ENCODE measurements around the gene SNTG2.

DNA sequence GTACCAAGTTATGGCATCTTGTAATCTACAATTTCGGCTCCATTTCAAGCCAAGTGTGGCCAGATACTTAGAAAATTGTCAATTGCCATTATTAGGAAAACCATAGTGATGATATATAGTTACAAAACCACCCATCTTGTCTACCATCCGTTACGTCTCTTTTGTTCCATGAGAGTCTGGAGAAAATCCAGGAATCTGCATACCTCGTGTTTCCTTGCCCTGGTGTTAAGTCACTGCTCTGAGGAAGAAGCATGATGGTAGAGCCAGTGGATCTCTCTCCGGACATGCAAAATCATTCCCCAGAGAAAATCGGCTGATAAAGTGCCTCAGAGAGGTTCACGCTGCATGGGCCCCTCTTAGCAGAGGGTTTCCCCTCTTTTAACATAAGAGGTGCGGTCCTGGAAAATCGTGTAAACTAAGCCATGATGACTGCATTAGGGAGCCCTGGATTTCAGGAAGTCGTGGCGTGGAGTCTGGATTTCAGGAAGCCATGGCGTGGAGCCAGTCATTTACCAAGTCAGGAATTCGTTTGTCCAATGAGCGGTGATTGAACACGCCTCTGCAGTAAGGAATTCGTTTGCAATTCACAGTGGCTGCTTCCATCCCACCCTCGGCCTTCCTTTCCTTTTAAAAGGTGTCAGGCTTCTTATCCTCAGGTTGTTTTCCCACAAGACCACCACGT, 304.2 kb downstream of the SNTG2 start:
- TF ChIP-seq SP1 (IDR thresholded peaks at IDR 0.05), result no peak
- no peak for TF ChIP-seq JUND (IDR thresholded peaks at IDR 0.05)
- TF ChIP-seq, protein P1, sequence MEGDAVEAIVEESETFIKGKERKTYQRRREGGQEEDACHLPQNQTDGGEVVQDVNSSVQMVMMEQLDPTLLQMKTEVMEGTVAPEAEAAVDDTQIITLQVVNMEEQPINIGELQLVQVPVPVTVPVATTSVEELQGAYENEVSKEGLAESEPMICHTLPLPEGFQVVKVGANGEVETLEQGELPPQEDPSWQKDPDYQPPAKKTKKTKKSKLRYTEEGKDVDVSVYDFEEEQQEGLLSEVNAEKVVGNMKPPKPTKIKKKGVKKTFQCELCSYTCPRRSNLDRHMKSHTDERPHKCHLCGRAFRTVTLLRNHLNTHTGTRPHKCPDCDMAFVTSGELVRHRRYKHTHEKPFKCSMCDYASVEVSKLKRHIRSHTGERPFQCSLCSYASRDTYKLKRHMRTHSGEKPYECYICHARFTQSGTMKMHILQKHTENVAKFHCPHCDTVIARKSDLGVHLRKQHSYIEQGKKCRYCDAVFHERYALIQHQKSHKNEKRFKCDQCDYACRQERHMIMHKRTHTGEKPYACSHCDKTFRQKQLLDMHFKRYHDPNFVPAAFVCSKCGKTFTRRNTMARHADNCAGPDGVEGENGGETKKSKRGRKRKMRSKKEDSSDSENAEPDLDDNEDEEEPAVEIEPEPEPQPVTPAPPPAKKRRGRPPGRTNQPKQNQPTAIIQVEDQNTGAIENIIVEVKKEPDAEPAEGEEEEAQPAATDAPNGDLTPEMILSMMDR (IDR thresholded peaks at IDR 0.05; ENCODE audit: low read depth, low read length, missing input control), result no peak
- no peak for TF ChIP-seq RXRA (IDR thresholded peaks at IDR 0.05)
- no peak for TF ChIP-seq YY1 (IDR thresholded peaks at IDR 0.05)
